ENCODE results near the gene TTC3.
A peak's percentile ranks its signal among the peaks of the same experiment; 100 is the strongest.

The TTC3 gene

GRCh38 chr21:37153196-37153934 lies 80.3 kb downstream of the TTC3 start:
- DNase-seq (ENCODE audit: low read depth in 2 of 2) = no peak

- no peak for DNase-seq (ENCODE audit: low read depth in 2 of 2)
Observed at GRCh38 chr21:37153935-37154350, 80.9 kb downstream of the TTC3 start.

DNA sequence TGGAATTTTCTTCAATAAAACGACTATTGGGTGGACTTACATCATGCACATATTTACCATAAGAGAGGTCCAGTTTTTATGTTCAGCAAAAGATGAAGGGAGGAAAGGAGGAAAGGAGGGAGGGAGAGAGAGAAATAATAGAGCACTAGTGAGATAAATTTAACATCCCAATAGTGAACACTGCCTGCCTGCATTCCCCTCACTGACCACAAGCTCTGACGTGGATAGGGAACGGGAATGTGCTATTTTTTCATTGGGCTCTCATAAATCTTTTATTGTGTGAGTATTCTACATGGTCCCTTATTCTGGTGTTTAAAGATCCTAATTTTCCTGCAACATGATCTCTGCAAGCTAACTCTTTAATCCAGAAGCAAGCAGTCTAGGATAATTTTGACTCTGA lies 82.1 kb downstream of the TTC3 start:
- DNase-seq (ENCODE audit: low read depth in 2 of 2) = no peak

GRCh38 chr21:37157938-37158337 lies 84.9 kb downstream of the TTC3 start:
- no peak for DNase-seq (ENCODE audit: low read depth in 2 of 2)

DNA sequence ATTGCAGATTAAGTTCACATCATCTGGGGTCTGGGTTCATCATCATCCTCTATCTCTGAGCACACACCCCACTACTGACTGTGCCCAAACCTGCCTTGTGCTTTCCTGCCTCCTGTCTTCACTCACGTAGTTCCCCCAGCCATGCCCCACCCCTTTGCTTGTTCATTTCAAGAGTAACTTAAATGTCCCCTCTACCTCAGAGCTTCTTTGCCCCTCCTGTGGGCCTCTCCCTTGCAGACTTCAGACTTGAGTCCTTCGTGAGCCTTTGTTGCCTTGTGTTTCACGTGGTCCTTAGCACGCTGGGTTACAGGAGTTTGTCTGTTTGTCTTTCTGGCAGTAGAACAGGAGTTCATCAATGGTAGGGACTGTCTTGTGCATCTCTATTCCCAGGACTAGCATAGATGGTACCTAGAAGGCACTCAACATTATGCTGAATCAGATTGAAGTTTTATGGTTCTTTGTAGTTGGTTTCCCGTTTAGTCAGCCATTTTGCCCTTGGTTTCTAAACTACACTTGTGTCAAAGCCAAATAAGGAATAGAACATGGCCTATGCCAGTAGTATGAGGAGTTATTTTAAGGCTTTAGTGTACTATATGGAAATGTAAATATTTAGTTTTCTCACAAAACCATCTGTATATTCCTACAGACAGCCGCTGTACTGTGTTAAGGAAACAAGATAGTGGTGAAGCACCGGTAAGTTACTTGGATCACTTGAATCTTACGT lies 86.2 kb downstream of the TTC3 start:
- peak; percentile 10 to 30 for DNase-seq (ENCODE audit: low read depth in 2 of 2)

- DNase-seq (ENCODE audit: low read depth in 2 of 2) = no peak
Observed at GRCh38 chr21:37159949-37160348, 86.9 kb downstream of the TTC3 start.

- DNase-seq (ENCODE audit: low read depth in 2 of 2) = no peak
Observed at GRCh38 chr21:37164742-37165141, 91.7 kb downstream of the TTC3 start.

GRCh38 chr21:37165586-37165985 lies 92.5 kb downstream of the TTC3 start:
- no peak for DNase-seq (ENCODE audit: low read depth in 2 of 2)

DNA sequence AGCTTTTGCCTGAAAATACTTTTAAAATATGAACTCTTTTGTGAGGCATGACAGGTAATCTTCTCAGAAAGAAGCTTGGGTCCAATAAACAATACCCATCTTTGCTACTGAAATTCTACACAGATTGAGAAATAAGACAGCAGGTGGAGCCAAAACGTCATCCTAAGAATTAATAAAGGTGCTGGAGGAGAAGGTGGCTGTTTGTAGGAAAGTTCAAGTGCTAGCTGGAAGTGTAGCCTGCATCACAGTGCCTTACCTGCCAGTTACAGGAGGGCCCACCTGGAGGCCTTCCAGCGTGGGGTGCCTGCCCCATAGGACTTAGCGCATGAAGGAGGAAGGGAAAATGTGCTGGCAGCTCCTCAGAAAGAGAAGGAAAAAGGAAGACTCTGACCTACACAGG lies 93.7 kb downstream of the TTC3 start:
- no peak for DNase-seq (ENCODE audit: low read depth in 2 of 2)

DNA sequence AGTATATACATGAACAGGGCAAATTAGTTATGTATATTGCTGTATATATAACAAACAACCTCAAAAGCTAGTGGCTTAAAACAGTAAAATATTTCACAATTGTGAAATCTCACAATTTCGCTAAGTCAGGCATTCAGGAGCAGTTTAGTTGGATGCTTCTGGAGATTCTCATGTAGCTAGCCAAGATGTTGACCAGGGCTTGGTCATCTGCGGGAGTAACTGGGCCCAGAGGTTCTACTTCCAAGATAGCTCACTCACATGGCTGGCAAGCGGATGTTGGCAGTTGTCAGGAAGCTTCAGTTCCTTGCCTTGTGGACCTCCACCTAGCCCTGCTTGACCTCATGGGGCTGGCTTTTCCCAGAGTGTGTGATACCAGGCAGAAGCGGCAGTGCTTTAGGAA lies 95.6 kb downstream of the TTC3 start:
- no peak for DNase-seq (ENCODE audit: low read depth in 2 of 2)

GRCh38 chr21:37172646-37173045 lies 99.6 kb downstream of the TTC3 start:
- DNase-seq (ENCODE audit: low read depth in 2 of 2) = no peak

DNA sequence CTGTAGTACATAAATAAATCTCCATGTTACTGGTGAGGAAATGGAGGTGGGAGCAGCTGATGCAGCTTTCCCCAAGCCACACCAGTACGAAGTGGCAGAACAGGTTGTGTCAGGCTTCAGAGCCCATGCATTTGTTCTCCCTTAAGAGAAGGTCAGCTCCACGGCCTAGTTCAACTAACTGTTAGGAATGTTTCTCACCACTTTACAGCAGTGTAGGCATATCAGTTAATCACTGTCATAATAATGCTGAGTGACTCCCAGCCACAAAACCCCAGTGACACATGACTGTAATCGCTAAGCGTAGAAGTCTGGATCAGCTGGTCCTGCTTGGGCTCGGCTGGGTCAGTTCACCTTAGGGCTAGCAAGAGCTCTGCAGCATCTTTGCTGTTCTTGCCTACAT lies 103.7 kb downstream of the TTC3 start:
- no peak for DNase-seq (ENCODE audit: low read depth in 2 of 2)

GRCh38 chr21:37181059-37181458 lies 108.0 kb downstream of the TTC3 start:
- DNase-seq (ENCODE audit: low read depth in 2 of 2) = no peak

- DNase-seq (ENCODE audit: low read depth in 2 of 2) = no peak
Observed at GRCh38 chr21:37182222-37182621, 109.2 kb downstream of the TTC3 start.

- DNase-seq (ENCODE audit: low read depth in 2 of 2) = no peak
Observed at GRCh38 chr21:37183749-37184148, 110.7 kb downstream of the TTC3 start.

DNA sequence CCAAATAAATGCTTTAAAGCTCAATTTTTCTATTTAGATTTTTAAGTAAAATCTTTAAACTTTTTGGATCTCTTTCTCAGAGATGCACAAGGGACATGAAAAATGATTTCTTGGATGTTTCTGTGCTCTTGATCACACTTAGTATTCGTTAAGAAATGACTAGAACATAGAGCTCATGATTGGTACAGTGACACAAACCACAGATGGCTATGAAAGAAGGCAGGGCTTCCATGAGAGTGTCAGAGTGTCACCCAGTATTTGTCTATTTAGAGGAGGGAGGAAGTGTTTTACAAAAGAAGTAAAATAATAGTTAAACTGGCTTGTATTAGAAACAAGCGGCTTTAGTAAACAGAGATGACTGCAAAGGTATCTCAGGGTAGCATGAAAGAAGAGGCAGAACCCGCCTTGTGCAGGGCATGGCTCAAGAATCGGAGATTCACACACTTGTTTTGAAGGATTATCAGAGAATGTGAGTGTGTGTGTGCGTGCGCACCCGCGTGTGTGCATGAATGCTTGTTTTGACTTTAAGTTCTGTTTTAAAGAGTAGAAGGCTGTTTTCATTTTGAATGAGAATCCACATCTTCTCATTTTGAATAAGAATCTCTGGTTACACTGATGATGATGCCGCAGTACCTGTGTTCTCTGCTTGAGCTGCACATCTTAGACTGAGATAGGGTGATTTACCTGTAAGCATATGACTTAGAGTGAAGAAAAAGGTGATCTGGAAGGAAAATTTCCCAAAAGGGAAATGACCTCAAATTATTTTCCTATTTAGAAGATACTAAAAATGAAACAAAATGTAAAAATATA lies 111.9 kb downstream of the TTC3 start:
- no peak for DNase-seq (ENCODE audit: low read depth in 2 of 2)

GRCh38 chr21:37186983-37187382 lies 113.9 kb downstream of the TTC3 start:
- DNase-seq (ENCODE audit: low read depth in 2 of 2) = no peak

GRCh38 chr21:37188825-37189224 lies 115.8 kb downstream of the TTC3 start:
- DNase-seq (ENCODE audit: low read depth in 2 of 2) = no peak

- no peak for DNase-seq (ENCODE audit: low read depth in 2 of 2)
Observed at GRCh38 chr21:37192019-37192418, 119.0 kb downstream of the TTC3 start.

GRCh38 chr21:37193006-37193405 lies 120.0 kb downstream of the TTC3 start:
- no peak for DNase-seq (ENCODE audit: low read depth in 2 of 2)

DNA sequence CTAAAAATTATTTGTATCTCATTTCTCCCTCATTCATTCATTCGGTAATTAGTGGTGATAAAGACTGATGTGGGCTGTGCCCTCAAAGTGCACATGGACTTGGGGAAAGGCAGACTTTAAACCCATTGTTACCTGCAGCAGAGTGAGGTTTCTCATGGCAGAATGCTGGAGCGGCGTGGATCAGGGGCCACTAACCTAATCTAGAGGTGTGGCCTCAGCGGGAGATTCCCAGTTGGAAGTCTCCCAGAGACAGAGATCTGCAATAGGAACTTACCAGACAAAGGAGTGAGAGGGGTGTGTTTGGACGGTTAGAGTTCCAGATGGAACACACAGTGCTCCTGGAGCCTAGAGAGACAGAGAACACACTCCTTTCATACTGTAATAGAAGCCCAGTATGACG lies 120.6 kb downstream of the TTC3 start:
- DNase-seq (ENCODE audit: low read depth in 2 of 2) = no peak

- no peak for DNase-seq (ENCODE audit: low read depth in 2 of 2)
Observed at GRCh38 chr21:37195059-37195458, 122.0 kb downstream of the TTC3 start.

- no peak for DNase-seq (ENCODE audit: low read depth in 2 of 2)
Observed at GRCh38 chr21:37195610-37196009, 122.6 kb downstream of the TTC3 start.

Data from stimulated activated CD4-positive, alpha-beta T cell treated with anti-CD3 and anti-CD28 coated beads, Interleukin-15, amount 100 ng/mL, for 48 hours (primary cell).